ENCODE data around the gene ELMO1. TPM values are rescaled to one million over a fixed set of nuclear protein-coding genes. Genes with fewer than 3 reads are reported as not detected.

ELMO1 gene
- total and polyA plus RNA-seq, 4 donors: 10.1 to 183 (median 34.4) TPM

GRCh38 chr7:37092548-37092947 lies 356.1 kb downstream of the ELMO1 start:
- H3K27ac ChIP-seq (ENCODE audit: low read depth in 1 of 2, low read length in 1 of 2): no peak overlapping the region
- peaks cover 0 to 7% (median under 1%) of the 10 kb centered on the region in 4 donors for H3K36me3 ChIP-seq (ENCODE audit: control insufficient read depth in 4 of 4, insufficient read depth in 4 of 4, low read length in 4 of 4)
- 65 to 72% methylated on average over 6 of the region's 6 CpGs for WGBS, 2 donors
- H3K4me1 ChIP-seq (ENCODE audit: control insufficient read depth in 5 of 5, insufficient read depth in 5 of 5, low read length in 5 of 5): peaks cover 0 to 1% (median 0%) of the 10 kb centered on the region in 5 donors
- no peaks in the 10 kb centered on the region for H3K27me3 ChIP-seq (ENCODE audit: control insufficient read depth in 3 of 3, insufficient read depth in 3 of 3, low read length in 2 of 3)
- TF ChIP-seq CTCF (IDR thresholded peaks at IDR 0.05; ENCODE audit: control extremely low read depth, extremely low read depth): no peak
- H3K4me3 ChIP-seq: no peak overlapping the region
- no peak for DNase-seq
- ATAC-seq (ENCODE audit: insufficient read depth, low FRiP score): peak; percentile 59
- H3K9ac ChIP-seq (ENCODE audit: insufficient read depth in 1 of 2, low read length in 2 of 2): no peak overlapping the region
- peaks cover 0 to 2% (median 0%) of the 10 kb centered on the region in 4 donors for H3K9me3 ChIP-seq (ENCODE audit: control insufficient read depth in 4 of 4, insufficient read depth in 3 of 4, low read length in 3 of 4)

GRCh38 chr7:37089972-37090371 lies 358.7 kb downstream of the ELMO1 start:
- H3K36me3 ChIP-seq (ENCODE audit: control insufficient read depth in 4 of 4, insufficient read depth in 4 of 4, low read length in 4 of 4): peaks cover 0 to 2% (median 0%) of the 10 kb centered on the region in 4 donors
- 81 to 94% methylated on average over 4 of the region's 4 CpGs for WGBS, 2 donors
- no peaks in the 10 kb centered on the region for H3K27me3 ChIP-seq (ENCODE audit: control insufficient read depth in 3 of 3, insufficient read depth in 3 of 3, low read length in 2 of 3)
- DNase-seq (no peak), ATAC-seq (ENCODE audit: insufficient read depth, low FRiP score) (no peak)
- peaks cover 0 to 2% (median 0%) of the 10 kb centered on the region in 4 donors for H3K9me3 ChIP-seq (ENCODE audit: control insufficient read depth in 4 of 4, insufficient read depth in 3 of 4, low read length in 3 of 4)
- peaks cover 0 to 1% (median 0%) of the 10 kb centered on the region in 5 donors for H3K4me1 ChIP-seq (ENCODE audit: control insufficient read depth in 5 of 5, insufficient read depth in 5 of 5, low read length in 5 of 5)
- no peak overlapping the region for H3K9ac ChIP-seq (ENCODE audit: insufficient read depth in 1 of 2, low read length in 2 of 2)
- no peak for TF ChIP-seq CTCF (IDR thresholded peaks at IDR 0.05; ENCODE audit: control extremely low read depth, extremely low read depth)
- H3K4me3 ChIP-seq: no peak overlapping the region
- H3K27ac ChIP-seq (ENCODE audit: low read depth in 1 of 2, low read length in 1 of 2): no peak overlapping the region

- H3K4me1 ChIP-seq (ENCODE audit: control insufficient read depth in 5 of 5, insufficient read depth in 5 of 5, low read length in 5 of 5): peaks cover 0 to 2% (median 0%) of the 10 kb centered on the region in 5 donors
- H3K36me3 ChIP-seq (ENCODE audit: control insufficient read depth in 4 of 4, insufficient read depth in 4 of 4, low read length in 4 of 4): no peaks in the 10 kb centered on the region
- DNase-seq (no peak), ATAC-seq (ENCODE audit: insufficient read depth, low FRiP score) (no peak)
- TF ChIP-seq CTCF (IDR thresholded peaks at IDR 0.05; ENCODE audit: control extremely low read depth, extremely low read depth): no peak
- no peaks in the 10 kb centered on the region for H3K9me3 ChIP-seq (ENCODE audit: control insufficient read depth in 4 of 4, insufficient read depth in 3 of 4, low read length in 3 of 4)
- no peak overlapping the region for H3K27ac ChIP-seq (ENCODE audit: low read depth in 1 of 2, low read length in 1 of 2)
- H3K9ac ChIP-seq (ENCODE audit: insufficient read depth in 1 of 2, low read length in 2 of 2): no peak overlapping the region
- no peaks in the 10 kb centered on the region for H3K27me3 ChIP-seq (ENCODE audit: control insufficient read depth in 3 of 3, insufficient read depth in 3 of 3, low read length in 2 of 3)
- 95 to 97% methylated on average over 5 of the region's 5 CpGs for WGBS, 2 donors
- no peak overlapping the region for H3K4me3 ChIP-seq
Observed at GRCh38 chr7:37085600-37085999, 363.1 kb downstream of the ELMO1 start.

GRCh38 chr7:37084303-37084702 lies 364.4 kb downstream of the ELMO1 start:
- no peak for DNase-seq
- Histone ChIP-seq H3K4me3 (no peak overlapping the region), H3K36me3 (ENCODE audit: control insufficient read depth in 4 of 4, insufficient read depth in 4 of 4, low read length in 4 of 4) (no peaks in the 10 kb centered on the region), H3K9me3 (ENCODE audit: control insufficient read depth in 4 of 4, insufficient read depth in 3 of 4, low read length in 3 of 4) (no peaks in the 10 kb centered on the region), H3K27ac (ENCODE audit: low read depth in 1 of 2, low read length in 1 of 2) (no peak overlapping the region), H3K27me3 (ENCODE audit: control insufficient read depth in 3 of 3, insufficient read depth in 3 of 3, low read length in 2 of 3) (no peaks in the 10 kb centered on the region), H3K4me1 (ENCODE audit: control insufficient read depth in 5 of 5, insufficient read depth in 5 of 5, low read length in 5 of 5) (peaks cover 0 to 2% (median 0%) of the 10 kb centered on the region in 5 donors), H3K9ac (ENCODE audit: insufficient read depth in 1 of 2, low read length in 2 of 2) (no peak overlapping the region)
- no peak for ATAC-seq (ENCODE audit: insufficient read depth, low FRiP score)
- TF ChIP-seq CTCF (IDR thresholded peaks at IDR 0.05; ENCODE audit: control extremely low read depth, extremely low read depth): no peak
- 82 to 93% methylated on average over 2 of the region's 2 CpGs for WGBS, 2 donors

Data from lung (tissue), 12 donors.